ENCODE measurements around the gene MBD3L3. TPM values are rescaled to one million over a fixed set of nuclear protein-coding genes. Genes with fewer than 3 reads are reported as not detected.

Gene MBD3L3
- total and polyA plus RNA-seq, 2 experiments from 2014 or later: not detected

DNA sequence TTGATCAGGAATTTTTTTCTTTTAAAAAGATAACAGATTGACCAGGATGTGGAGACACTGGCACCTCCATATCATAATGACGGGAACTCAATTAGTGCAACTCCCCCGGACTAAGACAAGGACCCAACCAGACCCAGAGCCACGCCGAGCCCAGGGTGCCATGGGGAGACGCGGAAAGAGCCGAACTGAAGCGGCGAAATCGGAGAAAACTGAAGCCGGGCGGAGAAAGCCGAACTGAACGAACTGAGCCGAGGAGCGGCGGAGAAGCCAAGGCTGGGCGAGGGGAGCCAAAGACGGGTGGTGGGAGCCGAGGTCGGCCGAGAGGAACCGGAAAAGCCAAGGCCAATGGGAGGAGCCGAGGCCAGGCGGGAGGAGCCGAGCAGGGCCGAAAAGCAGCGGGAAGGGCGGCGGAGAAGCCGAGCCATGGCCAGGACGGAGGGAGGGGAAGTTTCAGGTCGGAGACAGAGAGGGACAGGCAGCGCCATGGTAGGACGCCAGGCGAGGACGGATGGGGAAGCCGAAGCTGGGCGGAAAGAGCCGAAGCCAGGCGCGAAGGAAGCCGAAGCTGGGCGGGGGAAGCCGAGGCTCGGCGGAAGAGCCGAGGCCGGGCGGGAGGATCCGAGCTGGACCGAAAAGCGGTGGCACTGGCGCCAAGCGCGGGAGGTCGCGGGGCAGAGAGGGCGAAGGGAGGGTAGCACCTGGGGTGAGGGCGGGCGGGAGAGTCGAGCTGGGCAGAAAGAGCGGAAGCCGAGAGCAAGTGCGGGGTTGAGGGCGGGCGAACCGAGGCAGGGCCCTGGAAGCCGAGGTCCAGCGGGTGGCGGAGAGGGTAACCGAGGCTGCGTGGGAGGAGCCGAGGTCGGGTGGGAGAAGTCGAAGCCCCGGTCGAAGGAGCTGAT is 40.5 kb upstream of the MBD3L3 start:
- Mint-ChIP-seq H3K4me3 (peak overlapping the region; percentile 77), H3K27ac (peak overlapping the region; percentile 95), H3K9me3 (peaks cover 41% of the 10 kb centered on the region), H3K4me1 (peaks cover 2% of the 10 kb centered on the region; the same call in 1 of the 3 replicates), H3K27me3 (ENCODE audit: insufficient read depth, low read depth, poor library complexity) (peaks cover 24% of the 10 kb centered on the region), H3K36me3 (ENCODE audit: low read depth) (peaks cover 34% of the 10 kb centered on the region)
- Histone ChIP-seq H3K27ac (ENCODE audit: low read depth) (peak overlapping the region; percentile 79), H3K4me2 (peak overlapping the region; percentile 78), H3K27me3 (ENCODE audit: insufficient read depth) (no peaks in the 10 kb centered on the region), H3K9me2 (ENCODE audit: insufficient read depth) (peaks cover 7% of the 10 kb centered on the region; the same call in 1 of the 2 replicates), H4K20me1 (replicated peaks; ENCODE audit: insufficient read depth) (no peaks in the 10 kb centered on the region), H3K4me3 (peak overlapping the region; percentile 55), H3K4me1 (ENCODE audit: insufficient read depth) (peaks cover 9% of the 10 kb centered on the region; the same call in 1 of the 2 replicates), H3K36me3 (ENCODE audit: insufficient read depth) (peaks cover 6% of the 10 kb centered on the region; the same call in 1 of the 2 replicates), H3K79me2 (replicated peaks; ENCODE audit: insufficient read depth) (no peaks in the 10 kb centered on the region), H2AFZ (no peak overlapping the region), H3F3A (replicated peaks; ENCODE audit: low read depth) (no peaks in the 10 kb centered on the region; the same call in 1 of the 2 replicates)
- TF ChIP-seq POLR2AphosphoS5 (IDR thresholded peaks at IDR 0.05; ENCODE audit: low read depth) (peak; percentile 75), JUNB (IDR thresholded peaks at IDR 0.05; ENCODE audit: unreplicated experiment) (no peak)
- DNase-seq (ENCODE audit: low spot score) (peak; percentile 97), ATAC-seq (peak; percentile 89)

DNA sequence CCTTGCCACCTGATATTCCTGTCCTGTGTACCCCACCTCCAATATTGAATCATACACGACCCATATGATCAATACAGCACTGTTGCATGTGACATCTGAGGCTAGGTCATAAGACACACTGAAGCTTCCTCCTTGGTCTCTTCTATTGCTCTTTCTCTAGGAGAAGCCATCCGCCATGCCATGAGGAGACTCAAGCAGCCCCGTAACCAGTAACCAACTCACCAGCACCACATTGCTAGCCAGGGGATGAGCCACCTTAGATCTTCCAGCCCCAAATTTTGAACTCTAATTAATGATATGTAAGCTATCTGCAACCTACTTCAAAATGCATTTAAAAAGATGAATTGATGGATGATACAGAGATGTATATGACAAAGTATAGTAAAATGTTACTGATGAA is 39.6 kb upstream of the MBD3L3 start:
- H2AFZ ChIP-seq: no peak overlapping the region
- H3K4me1 ChIP-seq (ENCODE audit: insufficient read depth): peaks cover 9% of the 10 kb centered on the region; the same call in 1 of the 2 replicates
- peaks cover 6% of the 10 kb centered on the region; the same call in 1 of the 2 replicates for H3K36me3 ChIP-seq (ENCODE audit: insufficient read depth)
- no peaks in the 10 kb centered on the region for H3K79me2 ChIP-seq (replicated peaks; ENCODE audit: insufficient read depth)
- no peak for TF ChIP-seq EZH2 (IDR thresholded peaks at IDR 0.05; ENCODE audit: low read depth, unreplicated experiment)
- TF ChIP-seq, protein P1, sequence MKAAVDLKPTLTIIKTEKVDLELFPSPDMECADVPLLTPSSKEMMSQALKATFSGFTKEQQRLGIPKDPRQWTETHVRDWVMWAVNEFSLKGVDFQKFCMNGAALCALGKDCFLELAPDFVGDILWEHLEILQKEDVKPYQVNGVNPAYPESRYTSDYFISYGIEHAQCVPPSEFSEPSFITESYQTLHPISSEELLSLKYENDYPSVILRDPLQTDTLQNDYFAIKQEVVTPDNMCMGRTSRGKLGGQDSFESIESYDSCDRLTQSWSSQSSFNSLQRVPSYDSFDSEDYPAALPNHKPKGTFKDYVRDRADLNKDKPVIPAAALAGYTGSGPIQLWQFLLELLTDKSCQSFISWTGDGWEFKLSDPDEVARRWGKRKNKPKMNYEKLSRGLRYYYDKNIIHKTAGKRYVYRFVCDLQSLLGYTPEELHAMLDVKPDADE (IDR thresholded peaks at IDR 0.05): no peak
- no peak for TF ChIP-seq NANOG (IDR thresholded peaks at IDR 0.05; ENCODE audit: borderline replicate concordance)
- TF ChIP-seq, protein P2, sequence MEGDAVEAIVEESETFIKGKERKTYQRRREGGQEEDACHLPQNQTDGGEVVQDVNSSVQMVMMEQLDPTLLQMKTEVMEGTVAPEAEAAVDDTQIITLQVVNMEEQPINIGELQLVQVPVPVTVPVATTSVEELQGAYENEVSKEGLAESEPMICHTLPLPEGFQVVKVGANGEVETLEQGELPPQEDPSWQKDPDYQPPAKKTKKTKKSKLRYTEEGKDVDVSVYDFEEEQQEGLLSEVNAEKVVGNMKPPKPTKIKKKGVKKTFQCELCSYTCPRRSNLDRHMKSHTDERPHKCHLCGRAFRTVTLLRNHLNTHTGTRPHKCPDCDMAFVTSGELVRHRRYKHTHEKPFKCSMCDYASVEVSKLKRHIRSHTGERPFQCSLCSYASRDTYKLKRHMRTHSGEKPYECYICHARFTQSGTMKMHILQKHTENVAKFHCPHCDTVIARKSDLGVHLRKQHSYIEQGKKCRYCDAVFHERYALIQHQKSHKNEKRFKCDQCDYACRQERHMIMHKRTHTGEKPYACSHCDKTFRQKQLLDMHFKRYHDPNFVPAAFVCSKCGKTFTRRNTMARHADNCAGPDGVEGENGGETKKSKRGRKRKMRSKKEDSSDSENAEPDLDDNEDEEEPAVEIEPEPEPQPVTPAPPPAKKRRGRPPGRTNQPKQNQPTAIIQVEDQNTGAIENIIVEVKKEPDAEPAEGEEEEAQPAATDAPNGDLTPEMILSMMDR (conservative IDR thresholded peaks at IDR 0.05; ENCODE audit: low read depth in 2 of 2): no peak
- TF ChIP-seq ZNF331 (CRISPR knock-in tag; IDR thresholded peaks at IDR 0.05; ENCODE audit: low read depth): no peak
- TF ChIP-seq EZH2phosphoT487 (IDR thresholded peaks at IDR 0.05; ENCODE audit: unreplicated experiment): no peak
- TF ChIP-seq POLR2AphosphoS5 (IDR thresholded peaks at IDR 0.05; ENCODE audit: low read depth): no peak
- no peak for TF ChIP-seq CREB1 (CRISPR knock-in tag; IDR thresholded peaks at IDR 0.05; ENCODE audit: low read depth)
- no peak for TF ChIP-seq STAT1 (IDR thresholded peaks at IDR 0.05; ENCODE audit: unreplicated experiment)
- TF ChIP-seq, protein P3, sequence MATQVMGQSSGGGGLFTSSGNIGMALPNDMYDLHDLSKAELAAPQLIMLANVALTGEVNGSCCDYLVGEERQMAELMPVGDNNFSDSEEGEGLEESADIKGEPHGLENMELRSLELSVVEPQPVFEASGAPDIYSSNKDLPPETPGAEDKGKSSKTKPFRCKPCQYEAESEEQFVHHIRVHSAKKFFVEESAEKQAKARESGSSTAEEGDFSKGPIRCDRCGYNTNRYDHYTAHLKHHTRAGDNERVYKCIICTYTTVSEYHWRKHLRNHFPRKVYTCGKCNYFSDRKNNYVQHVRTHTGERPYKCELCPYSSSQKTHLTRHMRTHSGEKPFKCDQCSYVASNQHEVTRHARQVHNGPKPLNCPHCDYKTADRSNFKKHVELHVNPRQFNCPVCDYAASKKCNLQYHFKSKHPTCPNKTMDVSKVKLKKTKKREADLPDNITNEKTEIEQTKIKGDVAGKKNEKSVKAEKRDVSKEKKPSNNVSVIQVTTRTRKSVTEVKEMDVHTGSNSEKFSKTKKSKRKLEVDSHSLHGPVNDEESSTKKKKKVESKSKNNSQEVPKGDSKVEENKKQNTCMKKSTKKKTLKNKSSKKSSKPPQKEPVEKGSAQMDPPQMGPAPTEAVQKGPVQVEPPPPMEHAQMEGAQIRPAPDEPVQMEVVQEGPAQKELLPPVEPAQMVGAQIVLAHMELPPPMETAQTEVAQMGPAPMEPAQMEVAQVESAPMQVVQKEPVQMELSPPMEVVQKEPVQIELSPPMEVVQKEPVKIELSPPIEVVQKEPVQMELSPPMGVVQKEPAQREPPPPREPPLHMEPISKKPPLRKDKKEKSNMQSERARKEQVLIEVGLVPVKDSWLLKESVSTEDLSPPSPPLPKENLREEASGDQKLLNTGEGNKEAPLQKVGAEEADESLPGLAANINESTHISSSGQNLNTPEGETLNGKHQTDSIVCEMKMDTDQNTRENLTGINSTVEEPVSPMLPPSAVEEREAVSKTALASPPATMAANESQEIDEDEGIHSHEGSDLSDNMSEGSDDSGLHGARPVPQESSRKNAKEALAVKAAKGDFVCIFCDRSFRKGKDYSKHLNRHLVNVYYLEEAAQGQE (IDR thresholded peaks at IDR 0.05; ENCODE audit: unreplicated experiment): no peak
- no peak for TF ChIP-seq JUNB (IDR thresholded peaks at IDR 0.05; ENCODE audit: unreplicated experiment)
- peaks cover 48% of the 10 kb centered on the region for H3K9me3 Mint-ChIP-seq
- H3K4me3 ChIP-seq: peak overlapping the region; percentile 55
- no peaks in the 10 kb centered on the region; the same call in 1 of the 2 replicates for H3F3A ChIP-seq (replicated peaks; ENCODE audit: low read depth)
- peak overlapping the region; percentile 79; the same call in 1 of the 2 replicates for H3K27ac ChIP-seq (ENCODE audit: low read depth)
- ATAC-seq: no peak
- H3K36me3 Mint-ChIP-seq (ENCODE audit: low read depth): peaks cover 39% of the 10 kb centered on the region
- H3K27me3 Mint-ChIP-seq (ENCODE audit: insufficient read depth, low read depth, poor library complexity): peaks cover 24% of the 10 kb centered on the region
- peaks cover 2% of the 10 kb centered on the region; the same call in 1 of the 3 replicates for H3K4me1 Mint-ChIP-seq
- peak overlapping the region; percentile 78 for H3K4me2 ChIP-seq
- H3K27ac Mint-ChIP-seq: no peak overlapping the region; the same call in 1 of the 2 replicates
- H4K20me1 ChIP-seq (replicated peaks; ENCODE audit: insufficient read depth): no peaks in the 10 kb centered on the region
- peak overlapping the region; percentile 77 for H3K4me3 Mint-ChIP-seq
- H3K27me3 ChIP-seq (ENCODE audit: insufficient read depth): no peaks in the 10 kb centered on the region
- H3K9me2 ChIP-seq (ENCODE audit: insufficient read depth): peaks cover 7% of the 10 kb centered on the region; the same call in 1 of the 2 replicates
- DNase-seq (ENCODE audit: low spot score): no peak
